HK-2 (cell line): ENCODE data around the gene ZNF157.

Experiments used
- DNase-seq: peaks from one replicate; pipeline ENCODE4 v3.0.0-alpha.2; 2018; ENCODE audit not compliant: unreplicated experiment

ZNF157 gene

DNA sequence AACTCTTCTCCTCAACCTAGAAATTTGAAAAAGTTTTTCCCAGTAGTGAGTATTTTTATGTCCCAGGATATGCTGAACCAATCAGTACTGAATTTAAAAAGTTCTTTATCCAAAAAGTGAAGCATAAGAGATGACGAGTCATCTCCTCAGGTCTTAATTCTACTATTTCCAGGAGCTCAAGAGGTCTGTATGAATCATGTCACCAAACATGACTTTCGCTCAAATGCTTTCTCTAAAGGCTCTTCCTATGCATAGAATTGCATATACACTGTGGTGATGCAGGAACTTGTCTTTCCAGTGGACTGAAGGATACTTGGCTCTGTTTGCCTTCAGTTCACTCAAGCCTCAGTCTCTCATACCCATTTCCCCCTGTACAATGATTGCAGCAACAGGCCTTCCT is 76.6 kb downstream of the ZNF157 start:
- no peak for DNase-seq

GRCh38 chrX:47447607-47448006 is 77.2 kb downstream of the ZNF157 start:
- no peak for DNase-seq

DNA sequence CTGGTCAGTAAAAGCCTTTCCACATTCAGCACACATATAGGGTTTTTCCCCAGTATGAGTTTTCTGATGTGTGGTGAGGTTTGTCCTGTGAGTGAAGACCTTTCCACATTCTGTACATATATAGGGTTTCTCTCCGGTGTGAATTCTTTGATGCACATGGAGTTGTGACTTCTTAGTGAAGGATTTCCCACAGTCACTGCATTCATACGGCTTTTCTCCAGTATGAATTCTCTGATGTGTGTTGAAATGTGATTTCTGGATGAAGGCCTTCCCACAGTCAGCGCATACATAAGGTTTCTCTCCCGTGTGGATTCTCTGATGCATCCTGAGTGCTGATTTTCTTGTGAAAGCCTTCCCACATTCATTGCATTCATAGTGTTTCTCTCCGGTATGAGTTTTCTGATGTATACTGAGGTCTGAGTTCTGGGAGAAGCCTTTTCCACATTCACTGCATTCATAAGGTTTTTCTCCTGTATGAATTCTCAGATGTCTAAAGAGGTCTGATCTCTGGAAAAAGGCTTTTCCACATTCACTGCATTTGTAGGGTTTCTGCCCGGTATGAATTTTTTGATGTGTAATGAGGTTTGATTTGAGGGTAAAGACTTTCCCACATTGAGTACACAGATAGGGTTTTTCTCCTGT is 77.9 kb downstream of the ZNF157 start:
- no peak for DNase-seq

- no peak for DNase-seq
These were observed 81.7 kb downstream of the ZNF157 start for GRCh38 chrX:47452112-47452511.

GRCh38 chrX:47456080-47456479 is 85.7 kb downstream of the ZNF157 start:
- no peak for DNase-seq

- no peak for DNase-seq
These were observed 88.2 kb downstream of the ZNF157 start for GRCh38 chrX:47458528-47458927.

GRCh38 chrX:47460561-47460960 is 90.2 kb downstream of the ZNF157 start:
- no peak for DNase-seq
